ENCODE data around the gene RWDD2A.

DNA sequence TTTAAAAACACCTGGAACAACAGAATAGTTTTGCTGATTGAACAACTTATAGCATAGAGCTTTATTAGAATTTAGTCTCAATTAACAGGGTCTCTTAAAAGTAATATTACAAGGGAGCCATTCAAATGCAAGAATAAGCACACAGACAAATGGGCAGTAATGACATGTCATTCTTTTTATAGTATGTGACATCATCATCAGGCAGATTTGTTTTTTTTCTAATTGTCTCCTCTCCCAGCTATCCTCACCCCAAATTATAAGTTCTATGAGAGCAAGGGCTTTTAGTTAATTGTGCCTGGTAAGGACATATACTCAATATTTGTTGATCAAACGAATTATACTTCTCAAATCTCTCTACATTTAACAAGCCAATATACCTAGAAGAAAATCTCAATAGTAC lies 11.0 kb upstream of the RWDD2A start:
- no peak for TF ChIP-seq POLR2A (IDR thresholded peaks at IDR 0.05; ENCODE audit: low read length)
- no peak for TF ChIP-seq GATA1 (IDR thresholded peaks at IDR 0.05; ENCODE audit: low read depth, low read length)
